NCI-H446 treated with DMSO at 0.1 percent for 48 hours (cell line): ENCODE data around the gene DLX2.
A peak's percentile ranks its signal among the peaks of the same experiment; 100 is the strongest.

Experiments
- DNase-seq: peaks from one replicate; lab custom pipeline; 2025; lab: John Stamatoyannopoulos, UW

The DLX2 gene

GRCh38 chr2:172107690-172108586, 5.2 kb upstream of the DLX2 start:
- DNase-seq, result no peak

GRCh38 chr2:172106108-172106961, 3.6 kb upstream of the DLX2 start:
- no peak for DNase-seq

GRCh38 chr2:172105471-172106107, 2.9 kb upstream of the DLX2 start:
- DNase-seq, result no peak

DNA sequence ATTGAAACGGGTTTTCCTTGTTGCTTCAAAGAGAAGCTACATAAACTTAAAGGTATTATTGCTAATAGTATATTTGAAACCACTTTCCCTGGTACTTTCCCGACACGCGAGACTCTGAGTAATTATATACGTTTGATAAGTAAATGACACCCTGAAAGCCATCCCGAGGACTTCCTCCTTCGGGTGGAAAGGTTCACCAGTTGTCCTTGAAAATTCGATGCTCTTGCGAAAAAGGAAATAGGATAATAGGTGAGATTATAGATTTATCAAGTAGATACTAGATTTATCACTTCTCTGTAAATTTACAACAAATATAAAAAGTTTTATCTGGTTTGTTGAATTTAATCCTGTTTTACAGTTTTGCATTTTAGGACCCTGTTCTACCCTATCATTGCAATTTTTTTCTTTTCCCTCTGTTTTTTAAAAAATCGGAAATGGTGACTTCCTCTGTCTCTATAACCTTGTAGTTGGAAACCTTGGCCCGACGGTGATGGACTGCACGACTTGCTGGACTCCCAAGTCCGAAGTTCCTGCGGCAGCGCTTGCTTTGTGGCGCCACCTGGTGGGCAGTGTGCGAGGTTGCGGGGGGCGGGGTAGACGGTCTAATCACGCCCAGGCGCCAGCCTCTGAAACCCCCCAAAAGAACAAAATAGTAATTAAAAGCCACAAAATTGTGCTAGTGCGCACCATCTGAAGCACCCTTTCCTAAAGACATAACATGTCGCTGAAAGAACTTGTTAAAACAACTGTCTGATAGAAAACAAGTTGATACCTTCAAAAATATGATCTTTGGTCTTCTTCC, 972 bp upstream of the DLX2 start:
- peak; percentile 11 for DNase-seq

DNA sequence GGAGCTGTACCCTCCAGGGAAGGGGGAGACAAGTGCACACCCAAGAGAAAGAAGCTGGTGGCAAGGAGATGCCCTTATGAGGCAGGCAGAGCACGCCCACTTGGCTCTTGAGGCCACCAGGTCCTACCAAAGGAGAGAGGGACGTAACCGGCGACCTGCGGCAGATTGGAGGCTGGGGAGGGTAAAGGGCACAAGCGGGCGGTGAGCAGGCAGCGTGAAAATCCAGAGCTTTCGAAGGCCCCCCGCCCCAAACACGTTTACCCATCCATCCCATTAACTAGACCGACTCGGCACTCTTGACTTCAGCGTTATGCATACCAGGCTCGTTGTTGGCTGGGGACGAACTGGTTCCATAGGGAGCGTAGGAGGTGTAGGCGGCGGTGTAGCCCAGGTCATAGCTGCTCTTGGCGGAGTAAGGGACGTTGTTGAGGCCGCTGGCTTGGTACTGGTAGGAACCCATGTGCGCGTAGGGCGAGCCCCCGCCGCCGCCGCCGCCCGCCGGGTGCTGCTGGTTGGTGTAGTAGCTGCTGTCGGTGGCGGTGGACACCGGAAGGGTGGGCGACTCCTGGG, 794 bp downstream of the DLX2 start:
- DNase-seq, result no peak

- DNase-seq, result no peak
Observed at GRCh38 chr2:172100935-172101820, 1.5 kb downstream of the DLX2 start.

GRCh38 chr2:172100080-172100934, 2.4 kb downstream of the DLX2 start:
- no peak for DNase-seq

DNA sequence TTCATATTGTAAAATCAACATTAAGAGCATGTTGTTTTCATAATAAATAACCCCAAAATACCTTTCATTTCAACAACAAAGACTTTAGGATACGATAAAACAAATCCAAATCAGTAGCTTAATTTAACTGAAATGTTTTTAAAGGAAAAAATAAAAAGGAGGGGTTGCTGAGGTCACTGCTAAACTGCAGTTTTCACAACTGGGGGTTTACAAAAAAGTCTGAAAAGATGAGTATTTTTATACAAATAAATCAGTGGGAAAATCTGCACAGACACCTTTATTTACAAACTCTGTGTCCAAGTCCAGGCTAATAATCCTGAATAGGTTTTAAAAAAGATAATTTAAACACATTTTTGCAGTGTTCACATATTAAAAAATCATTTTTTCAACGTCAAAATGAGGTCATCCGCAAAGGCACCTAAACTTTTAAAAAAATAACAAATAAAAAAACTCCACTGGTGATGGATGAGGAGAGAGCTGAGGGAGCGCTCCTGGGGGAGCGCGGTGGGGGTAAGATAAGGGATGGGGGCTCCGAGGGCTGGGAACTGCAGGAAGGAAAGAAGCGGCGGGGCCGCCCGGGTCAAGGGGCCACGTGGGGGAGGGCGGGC, 3.1 kb downstream of the DLX2 start:
- DNase-seq, result no peak

- DNase-seq, result no peak
Observed at GRCh38 chr2:172098650-172099471, 3.8 kb downstream of the DLX2 start.

GRCh38 chr2:172098287-172098649, 4.4 kb downstream of the DLX2 start:
- DNase-seq, result no peak

GRCh38 chr2:172097557-172098131, 5.1 kb downstream of the DLX2 start:
- DNase-seq, result peak; percentile 70

DNA sequence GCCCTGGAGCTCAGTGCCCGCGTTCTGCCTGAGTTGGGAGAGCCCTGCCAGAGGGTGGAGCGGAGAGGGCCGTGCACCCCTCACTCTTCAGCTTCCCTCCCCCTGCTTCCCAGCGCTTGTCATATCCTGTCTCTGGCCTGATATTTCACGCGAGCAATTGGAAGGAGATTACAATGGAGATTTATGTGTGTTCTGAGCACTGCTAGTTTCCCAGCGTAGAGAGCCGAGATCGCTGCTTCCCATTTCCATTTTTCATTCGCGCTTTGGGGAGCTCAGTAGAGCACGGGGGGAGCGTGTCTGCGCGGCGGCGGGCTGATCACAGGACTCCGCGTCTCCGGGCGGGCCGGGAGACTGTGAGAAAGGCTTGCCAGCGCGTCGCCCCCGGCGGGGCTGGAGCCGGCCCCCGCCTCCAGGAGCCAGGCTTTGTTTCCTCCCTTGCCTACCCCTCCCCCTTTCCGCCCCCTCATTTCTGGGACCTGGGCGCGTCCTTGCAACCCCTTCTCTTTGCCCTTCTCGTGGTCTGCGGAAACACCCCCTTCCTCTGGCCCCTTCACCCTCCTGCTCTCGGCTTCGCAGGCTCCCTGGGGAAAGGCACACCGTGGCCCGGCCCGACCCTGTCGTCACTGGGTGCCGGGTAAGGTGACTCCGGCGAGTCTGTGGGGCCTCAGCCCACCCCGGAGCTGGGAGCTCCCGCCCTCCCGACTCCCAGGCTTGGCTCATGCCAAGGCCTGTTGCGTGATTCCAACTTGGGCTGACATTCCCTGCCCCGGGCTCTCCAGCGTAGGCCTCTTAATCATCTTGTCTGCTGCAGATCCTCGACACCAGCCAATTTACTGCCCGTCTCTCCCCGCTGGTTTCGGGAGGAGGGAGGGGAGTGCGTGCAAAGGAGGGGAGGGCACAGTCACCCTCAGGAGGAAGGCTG, 5.8 kb downstream of the DLX2 start:
- peak; percentile 64 for DNase-seq

DNA sequence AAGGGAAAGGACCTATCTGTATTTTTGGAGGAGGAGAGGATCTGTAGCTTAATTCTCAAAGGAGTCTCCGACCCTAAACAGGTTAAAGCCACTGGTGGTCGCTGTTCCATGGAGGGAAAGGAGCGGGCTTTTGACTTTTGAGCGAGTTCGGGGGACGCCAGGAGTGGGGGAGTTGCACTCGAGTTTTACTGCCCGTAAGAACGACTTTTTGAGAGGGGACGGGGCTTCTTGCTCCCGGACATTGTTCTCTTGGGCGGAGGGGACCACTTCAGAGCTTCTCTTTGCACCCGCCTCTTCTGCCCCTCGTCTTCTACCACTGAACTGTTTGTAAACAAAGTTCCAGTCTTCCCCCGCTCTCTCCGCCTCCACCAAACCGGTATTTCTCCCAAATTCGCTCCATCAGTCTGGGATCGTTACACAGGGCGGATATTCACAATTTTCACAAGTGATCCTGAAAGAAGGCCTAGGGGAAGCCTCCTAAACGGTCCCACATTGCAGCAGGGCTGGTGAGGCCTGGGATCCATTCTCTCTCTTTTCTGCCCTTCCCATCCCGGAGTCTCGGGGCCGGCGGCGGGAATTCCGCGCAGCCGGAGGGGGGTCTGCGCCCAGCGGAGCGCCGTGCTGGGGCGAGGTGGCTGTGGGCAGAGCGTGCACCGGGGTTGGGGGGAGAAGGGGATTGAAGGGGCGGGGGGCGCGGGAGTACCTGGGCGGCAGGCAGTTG, 6.6 kb downstream of the DLX2 start:
- DNase-seq, result no peak

DNA sequence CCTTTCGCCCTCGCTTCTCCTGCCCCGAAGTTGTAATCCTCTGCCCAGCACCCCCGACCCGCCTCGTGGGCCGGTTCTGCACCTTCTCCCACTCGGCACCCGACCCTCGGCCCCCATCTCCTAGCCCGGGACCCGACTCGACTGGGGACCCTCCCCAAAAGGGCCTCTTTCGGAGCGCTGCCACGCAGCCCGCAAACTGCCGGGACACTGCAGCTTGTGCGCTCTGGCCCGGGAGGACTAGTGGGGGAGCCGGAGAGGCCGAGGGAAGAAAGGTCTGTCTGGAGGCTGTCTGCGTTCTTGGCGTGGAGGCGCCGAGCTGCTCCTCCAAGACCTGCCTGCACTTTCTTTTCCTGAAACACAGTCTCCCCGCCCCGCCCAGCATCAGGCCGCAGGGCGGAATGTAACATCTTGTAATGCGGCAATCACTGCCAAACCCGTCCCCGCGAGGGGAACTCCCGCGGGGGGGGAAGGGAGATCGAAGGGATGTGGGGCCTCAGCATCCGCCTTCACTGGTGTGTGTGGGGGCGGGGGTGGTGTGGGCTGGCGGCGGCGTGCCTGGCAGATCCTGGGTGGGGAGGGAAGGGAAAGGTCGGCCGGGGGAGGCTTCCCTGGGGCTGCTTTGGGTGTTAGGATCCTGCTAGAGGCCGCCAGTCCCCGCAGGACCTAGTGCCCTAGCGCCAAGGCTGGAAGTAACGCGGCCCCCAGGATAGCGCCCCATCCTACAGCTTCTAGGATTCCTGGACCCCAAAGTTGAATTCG, 7.4 kb downstream of the DLX2 start:
- peak; percentile 28 for DNase-seq
